ENCODE data around the gene MSANTD2.
A peak's percentile ranks its signal among the peaks of the same experiment; 100 is the strongest.

Gene MSANTD2

DNA sequence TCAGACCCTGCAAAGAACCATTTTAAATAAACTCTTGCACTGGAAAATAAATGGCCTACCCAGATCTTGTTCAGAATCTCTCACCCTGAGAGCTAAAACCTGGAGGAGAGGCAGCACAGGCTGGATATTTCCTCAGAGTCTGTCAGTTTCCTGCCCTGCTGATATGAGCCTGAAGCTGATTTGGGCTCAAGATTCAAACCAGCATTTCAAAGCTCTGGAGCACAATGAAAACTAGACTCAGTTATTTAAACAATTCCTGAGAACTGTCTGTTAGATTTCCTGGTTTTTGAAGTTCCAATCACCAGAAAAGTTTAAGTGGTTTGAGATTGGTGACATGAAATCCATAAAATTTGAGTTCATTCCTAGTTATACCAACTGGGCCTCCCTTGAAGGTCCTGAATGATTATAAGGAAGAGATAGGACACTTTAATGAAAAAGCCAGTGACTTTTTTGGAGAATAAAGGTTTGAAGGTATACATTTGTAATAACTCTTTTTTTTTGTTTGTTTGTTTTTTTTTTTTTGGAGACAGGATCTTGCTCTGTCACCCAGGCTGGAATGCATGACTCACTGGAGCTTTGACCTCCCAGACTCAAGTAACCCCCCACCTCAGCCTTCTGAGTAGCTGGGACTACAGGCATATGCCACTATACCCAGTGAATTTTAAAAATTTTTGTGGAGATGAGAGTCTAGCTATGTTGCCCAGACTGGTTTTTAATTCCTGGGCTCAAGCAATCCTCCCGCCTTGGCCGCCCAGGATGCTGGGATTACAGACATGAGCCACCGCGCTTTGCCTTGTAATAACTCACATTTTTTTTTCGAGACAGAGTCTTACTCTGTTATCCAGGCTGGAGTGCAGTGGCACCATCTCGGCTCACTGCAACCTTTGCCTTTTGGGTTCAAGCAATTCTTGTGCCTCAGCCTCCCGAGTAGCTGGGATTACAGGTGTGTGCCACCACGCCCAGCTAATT lies 30.1 kb downstream of the MSANTD2 start:
- DNase-seq = no peak

DNA sequence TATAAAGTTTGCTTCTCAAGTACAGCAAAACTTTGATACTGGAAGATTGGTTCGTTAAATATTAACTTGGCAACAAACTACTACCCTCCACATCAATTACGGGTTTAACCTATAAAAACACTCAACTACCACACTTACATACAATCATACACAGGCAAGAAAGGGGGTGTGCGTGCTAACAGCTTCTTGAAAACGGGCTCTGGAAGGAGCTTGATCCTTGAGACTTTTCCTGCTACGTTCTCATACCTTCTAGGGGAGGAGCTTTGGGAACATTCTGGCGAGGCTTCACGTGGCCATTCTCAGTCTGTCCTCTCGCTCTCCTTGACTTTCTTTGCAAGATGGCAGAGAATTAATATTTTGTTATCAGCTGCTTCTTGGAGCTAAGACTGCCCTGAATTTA lies 31.3 kb downstream of the MSANTD2 start:
- no peak for DNase-seq

DNA sequence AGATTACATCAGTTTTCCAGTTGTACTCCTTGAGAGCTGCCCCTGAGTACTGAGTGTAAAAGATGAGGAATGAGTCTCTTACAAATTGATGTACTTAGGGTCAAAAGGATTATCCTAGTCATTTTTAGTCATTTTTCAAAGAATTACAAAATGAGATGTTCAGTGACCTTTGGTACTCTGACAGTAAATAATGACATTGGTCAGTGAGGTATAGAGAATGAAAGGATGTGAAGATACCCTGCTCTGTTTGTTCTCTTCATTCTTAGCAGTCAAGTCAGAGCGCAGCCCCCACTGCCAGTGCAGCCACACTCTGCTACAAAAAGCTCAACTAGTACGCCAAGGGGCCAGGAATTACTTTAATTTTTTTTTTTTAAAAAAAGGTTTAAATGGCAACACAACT lies 34.0 kb downstream of the MSANTD2 start:
- DNase-seq = no peak

DNA sequence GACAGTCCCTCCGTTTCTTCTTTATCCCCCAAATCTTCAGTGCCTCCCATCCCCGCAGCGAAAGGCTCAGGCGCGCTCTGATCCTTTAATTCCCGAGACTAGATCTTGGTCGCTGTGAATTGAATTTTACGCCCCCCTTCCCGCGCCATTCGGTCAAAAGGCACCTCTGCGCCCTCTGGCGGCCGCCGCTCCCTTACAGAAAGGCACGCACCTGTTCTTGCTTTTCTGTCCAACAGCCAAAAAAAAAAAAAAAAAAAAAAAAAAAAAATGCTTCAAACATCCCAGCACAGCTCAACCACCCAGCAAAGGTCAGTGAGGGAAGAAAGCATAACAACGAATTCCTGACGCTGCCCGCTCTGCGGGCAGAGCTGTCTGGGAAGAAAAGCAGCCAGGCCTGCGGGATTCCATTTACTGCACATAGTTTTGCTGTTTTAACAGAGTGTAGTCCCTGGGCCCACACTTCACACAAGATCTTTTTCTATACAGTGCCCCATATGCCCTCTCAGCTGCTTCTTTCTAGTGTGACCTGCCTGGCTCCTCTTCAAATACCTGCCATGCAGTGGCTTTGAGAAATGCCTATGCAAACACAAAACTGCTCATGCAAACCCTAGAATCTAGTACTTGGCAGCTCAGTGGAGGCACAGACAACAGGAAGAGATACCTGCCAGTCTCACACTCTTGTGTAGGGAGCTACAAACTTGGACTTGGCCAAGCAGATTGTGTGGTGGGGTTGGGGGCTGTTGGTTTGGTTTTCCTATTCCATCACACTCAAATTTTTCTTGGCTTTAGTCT lies 36.9 kb downstream of the MSANTD2 start:
- DNase-seq = peak; percentile 86

DNA sequence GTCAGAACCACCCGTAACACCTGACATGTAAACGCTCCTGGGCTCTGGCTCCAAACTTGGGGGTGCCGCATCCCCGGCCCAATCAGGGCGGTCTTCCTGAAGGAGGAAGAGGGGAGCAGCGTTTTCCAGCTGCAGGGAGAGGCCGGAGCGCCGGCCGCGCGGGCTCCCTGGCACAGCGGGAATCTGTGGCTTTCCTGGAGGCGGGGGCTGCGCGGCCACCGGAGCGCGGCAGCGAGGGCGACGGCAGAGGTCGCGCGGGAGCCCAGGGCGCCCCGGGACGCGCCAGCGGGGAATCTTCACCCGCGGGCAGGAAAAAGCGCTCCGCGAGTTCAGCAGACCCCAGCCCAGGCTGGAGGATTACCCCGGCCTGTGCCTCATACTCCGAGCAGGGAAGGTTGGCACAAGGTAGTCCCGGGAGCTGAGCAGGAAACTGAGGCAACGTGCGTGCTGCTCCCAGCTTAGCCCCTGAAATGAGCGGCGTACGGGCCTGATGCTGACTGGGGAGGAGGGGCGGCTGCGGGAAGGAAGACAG lies 37.5 kb downstream of the MSANTD2 start:
- no peak for DNase-seq

DNA sequence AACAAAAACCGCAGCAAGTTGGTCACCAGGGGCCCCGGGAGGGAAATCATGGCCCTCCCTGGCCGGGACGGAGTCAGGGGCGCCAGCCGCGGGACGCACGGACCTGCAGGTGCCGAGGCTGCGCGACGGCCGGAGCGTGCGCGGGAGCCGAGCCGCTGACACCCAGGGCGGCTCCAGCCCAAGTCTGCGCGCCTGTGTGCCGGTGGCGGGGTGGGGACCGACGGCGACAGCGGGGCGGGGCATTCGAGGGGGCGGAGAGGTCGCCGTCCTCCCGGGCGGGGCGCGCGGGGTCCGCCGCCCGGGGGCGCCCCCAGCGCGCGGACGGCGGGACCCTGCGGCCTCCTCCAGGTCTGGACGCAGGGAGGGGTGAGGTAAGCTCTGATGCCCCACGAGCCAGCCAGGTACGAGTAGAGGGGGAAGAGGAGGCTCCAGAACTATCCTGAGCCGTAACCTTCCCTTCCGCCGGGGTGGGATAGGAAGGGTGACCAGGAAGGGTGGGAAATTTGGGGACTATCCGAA lies 38.0 kb downstream of the MSANTD2 start, which contains the start of gene ESAM:
Gene ESAM (minus strand): TSS at position 186 of the 519 bp plus-strand sequence. CDS start 136 bp downstream, at position 50.
- no peak for DNase-seq

DNA sequence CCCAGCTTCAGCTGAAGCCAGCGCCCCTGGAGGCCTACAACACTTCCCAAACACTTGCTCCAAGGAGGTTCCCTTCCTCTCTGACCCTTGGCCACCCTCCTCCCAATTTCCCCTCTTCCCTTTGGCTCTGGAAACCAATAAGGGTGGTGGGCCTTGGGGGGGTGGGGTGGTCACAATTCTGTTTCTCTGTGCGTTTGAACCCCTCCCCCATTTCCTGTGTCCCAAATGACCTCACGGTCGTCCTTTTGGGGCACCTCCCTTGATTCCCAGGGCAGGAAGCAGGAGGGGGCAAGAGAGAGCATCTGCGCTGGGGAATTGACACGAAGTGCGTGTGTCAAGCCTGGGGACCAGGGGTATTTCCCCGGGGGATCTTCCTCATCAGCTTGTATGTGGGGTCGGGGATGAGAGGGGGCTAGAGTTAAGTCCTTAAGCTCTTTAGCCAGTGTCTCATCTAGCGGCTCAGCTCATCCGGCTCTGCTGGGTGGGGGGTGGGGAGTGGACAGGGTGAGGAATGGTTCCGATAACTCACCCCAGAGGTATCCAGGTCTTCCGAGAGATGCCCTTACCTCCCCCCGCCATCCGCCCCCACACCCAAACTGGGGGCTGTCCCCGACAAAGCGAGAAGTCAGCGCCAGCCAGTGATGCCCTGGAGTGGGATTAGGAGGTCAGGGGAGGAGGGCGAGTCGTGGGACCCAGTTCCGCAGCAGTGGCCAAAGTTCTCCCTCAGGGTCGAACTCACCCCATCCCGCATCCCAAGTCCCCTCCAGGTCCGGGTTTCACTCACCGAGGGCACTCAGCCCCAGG lies 38.7 kb downstream of the MSANTD2 start:
- no peak for DNase-seq

DNA sequence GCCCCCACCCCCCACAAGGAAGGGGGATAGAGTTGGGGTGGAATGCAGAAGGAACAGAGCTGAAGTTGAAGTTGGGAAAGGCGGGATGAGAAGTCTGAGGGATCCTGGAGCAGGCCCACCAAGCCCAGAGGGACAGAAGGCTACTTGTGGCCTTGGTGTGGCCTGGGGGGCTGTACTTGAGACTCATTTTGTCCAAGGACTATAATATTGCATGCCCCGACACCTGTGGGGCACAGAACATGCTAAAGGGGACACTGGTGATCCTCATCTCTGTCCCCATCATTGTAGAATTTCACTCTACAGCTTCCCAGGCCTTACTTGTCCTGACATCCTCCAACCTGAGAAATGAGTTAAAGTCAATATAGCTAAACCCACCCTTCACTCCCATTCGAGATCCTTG lies 39.4 kb downstream of the MSANTD2 start:
- no peak for DNase-seq

DNA sequence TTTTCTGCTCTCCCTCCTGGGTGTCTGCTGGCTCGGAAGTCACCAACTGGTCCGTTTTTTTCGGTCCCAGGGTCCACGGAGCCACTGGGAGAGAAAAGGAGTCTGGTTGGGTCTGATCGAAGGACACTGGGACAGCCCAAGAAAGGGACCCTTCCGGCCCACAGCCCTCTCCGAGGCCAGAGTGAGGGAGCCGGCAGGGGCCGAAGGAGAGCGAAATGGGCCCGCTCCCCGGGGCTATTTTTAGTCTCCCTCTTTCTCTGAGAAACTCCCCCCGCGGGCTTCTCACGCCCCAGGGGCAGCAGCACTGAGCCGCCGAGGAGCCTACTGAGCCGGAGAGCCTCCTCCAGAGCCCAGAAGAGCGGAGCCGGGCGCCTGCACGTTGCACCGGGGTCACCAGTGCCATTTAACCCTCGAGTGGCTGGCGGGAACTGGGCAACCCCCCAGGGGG lies 40.0 kb downstream of the MSANTD2 start:
- DNase-seq = no peak

DNA sequence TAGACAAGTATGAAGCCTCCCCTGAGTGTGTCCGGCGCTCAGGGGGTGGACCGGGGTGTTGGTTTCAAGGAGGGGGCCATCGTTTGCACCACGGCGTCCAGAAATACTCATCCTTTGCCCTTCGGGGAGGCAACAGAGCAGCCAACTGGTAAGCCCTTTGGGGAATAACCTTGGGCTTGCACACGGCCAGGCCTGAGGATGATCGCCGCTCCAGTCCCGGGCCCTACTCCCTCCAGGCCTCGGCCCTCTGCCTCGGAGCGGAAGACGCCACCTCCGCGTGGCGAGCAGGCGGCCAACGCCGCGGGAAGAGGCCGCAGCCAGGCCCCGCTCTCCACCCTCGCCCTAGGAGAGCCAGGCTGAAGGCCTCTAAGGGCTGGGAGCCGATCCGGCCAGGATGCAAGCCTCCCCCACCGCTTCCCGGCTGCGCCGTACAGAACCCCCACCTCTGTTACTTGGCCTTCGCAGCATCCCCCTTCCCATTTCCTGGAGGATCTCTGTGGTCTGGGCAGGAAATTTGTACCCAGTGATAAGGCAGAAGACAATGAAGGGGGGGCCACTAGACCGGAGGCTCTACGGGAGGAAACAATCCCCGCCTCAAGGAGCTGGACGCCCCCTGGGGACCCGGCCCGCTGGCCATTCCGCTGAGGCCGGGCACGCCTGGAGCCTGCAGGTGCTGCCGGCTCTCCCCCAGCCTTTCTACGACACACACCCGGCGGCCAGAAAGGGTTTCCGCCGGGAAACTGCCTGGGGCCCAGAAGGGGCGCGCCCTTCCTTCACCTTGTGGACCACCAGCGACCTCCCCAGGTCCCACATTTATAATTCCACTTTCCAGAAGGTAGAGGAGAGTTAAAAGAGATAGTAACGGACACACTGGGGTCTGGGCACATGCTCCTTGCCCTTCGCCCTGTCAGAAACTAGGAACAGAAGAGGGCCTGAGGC lies 40.7 kb downstream of the MSANTD2 start:
- no peak for DNase-seq

DNA sequence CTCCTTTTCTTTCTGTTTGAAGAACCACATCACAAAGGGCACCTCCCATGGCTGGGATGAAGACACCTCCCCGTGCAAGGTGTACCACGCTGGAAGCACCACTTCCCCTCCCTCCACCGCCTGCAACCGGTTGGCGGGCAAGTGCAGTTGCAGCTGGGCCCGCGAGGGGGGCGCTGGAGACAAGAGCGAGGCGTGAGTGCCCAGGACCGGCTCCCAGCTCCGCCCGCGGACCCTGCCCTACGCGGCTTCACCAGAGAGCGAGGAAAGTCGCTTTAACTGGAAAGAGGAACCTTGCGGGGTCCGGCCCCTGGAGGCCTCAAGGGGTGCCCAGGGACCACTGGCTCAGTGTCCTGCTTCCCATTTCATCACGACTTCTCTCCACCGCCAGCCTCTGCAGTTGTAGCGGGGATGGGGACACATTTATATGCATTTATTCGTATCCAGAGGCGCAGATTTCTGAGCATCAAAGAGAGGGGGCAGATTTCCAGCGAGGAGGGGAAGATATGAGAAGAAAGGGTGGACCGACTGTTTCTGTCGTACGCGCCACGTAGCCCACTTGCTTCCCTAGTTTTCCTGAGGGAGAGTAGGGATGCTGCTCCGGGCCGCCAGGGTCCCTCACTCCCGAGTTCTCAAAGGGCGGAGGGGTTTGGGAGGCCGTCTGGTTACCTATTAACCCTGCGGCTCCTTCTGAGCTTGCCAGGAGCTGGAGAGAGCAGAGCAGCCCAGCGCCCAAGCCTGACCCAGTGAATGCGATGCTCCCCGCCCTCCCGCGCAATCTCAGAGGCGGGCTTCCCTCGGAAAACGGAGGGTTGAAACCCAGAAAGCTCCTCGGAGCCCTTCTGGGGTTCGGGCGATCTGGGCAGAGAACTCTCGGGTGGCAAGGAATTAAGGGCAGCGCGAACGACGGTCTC lies 41.6 kb downstream of the MSANTD2 start:
- peak; percentile 67 for DNase-seq

DNA sequence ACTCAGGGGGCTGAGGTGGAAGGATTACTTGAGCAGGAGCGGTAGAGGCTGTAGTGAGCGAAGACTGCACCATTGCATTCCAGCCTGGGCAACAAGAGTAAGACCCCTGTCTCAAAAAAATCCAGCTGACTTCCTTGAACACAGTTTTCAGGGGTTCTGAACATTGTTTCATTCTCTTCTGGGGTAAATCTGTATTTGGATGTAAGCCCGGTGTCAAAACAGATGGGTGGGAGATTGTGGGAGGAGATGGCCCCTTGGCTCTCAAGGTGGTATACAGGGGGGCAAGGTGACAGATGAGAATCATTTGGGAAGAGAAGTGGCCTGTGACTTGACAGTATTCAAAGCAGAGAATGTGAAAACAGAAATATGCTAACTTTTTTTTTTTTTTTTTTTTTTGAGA lies 42.9 kb downstream of the MSANTD2 start:
- DNase-seq = no peak

DNA sequence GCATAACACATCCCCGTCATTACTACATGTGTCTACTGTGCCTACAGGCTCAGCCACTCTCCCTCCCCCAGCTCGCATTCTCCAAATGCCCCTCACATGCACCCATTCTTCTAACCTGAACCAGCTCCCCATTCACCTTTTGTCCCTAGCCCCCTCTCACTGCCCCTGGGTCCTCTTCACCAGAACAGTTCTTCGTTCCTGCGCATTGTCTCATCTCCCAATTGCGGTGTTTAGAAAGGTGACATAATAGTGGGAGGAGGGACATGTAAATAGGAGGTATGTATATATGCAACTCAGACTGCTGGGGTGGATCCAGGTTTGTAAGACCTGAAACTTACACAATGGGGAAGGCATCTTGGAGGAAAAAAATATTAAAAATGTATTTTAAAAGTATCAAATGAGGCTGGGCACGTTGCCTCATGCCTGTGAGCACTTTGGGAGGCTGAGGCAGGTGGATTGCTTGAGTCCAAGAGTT lies 43.4 kb downstream of the MSANTD2 start:
- DNase-seq = no peak

DNA sequence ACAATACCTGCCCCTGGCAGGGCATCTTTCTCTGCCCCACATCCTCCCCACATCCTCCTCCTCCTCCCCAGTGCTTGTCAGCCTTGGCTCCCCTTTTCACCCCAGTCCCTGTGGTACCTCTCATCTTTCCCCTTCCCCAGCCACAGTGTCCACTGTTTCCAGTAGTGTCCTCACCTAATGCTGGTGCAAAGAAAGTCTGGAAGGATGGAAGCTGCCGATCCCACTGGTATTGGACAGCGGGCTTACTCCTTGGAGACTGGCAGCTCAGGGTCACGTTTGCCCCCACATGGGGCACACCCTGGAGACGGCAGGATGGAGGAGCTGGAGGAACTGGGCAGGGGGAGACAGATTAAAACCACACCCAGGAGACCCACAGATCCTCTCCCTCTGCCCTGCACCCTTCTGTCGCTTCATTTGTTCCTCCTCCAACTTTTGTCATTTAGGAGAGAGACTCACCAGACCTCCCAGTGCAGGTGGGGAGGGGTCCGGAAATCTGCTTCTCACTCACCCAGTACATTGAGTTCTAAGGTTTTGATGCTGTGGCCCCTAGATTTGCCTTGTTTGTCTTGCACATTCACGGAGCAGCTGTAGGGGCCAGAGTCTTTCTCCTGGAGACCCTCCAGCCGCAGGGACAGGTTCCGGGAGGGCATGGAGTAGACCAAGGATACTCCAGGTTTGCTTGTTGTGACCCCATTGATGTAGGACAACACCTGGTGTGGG lies 44.0 kb downstream of the MSANTD2 start:
- no peak for DNase-seq

DNA sequence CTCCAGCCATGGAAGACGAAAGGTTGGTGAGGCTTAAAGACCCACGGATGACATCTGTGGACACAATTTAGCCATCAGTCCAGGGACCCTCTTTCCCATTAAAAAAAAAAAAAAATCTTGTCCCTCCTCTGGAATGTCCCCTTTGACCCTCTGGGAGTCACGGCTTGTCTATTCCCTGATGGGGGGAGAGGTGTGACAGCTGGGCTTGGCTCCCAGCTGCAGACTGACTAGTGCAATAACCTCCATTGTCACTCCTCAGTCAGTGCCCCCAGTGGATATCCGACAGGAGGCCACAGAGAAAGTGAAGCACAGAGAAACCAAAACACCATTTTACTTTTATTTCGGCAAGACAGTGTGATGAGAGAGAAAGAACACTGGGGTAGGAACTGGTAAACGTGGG lies 45.5 kb downstream of the MSANTD2 start:
- DNase-seq = no peak

DNA sequence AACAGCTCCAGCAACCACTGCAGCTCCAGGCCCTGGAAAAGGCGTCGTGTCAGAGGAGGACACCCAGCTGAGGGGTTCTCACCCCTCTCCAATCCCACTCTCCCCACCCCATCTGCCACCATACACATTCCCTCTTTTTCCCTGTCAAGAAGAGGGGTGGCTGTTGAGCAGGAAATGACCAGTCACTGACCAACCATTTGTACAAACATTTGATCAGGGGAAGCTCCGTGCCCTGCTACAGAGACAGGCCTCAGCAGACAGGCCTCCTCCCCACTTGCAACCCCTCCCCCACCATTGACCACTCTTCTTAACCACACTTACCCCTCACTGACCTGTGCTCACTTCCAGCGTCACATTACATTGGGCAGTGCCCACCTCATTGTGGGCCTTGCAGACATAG lies 45.9 kb downstream of the MSANTD2 start:
- no peak for DNase-seq

DNA sequence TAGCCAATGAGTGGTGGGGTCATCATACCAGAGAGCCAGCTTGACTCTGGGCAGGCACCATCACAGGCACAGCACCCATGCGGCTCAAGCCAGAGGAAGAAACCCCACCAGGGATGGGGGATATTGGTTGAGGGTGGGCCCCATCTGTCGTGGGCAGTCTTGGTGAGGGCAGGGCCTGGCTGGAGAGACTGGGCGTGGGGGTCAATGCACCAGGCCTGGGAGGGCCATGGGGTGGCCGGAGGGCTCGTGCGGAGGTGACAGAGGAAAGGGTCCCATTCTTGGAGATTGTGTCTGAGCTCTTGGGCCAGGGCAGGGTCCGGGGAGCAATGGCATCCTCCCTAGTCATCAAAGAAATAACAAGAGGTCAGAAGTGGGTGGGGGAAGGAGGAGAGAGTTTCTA lies 46.6 kb downstream of the MSANTD2 start:
- no peak for DNase-seq

DNA sequence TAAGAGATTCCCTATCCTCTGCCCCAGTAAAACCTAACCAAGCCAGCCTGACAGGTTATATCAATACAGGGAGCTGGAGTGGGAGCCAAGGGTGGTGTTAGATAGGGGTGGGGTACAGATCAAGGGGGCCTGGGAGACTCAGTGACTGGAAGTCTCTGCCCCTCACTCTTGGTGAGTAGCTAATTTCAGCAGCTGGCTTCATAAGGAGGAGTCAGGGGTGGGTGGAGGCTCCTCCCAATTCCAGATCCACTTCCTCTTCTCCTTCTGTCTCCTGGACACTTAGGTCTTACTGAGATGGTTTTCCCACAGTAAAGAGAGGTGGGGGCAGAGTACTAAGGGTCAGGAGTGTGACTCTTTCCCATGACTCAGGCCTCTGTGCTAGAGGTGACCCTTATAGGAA lies 47.0 kb downstream of the MSANTD2 start:
- no peak for DNase-seq

DNA sequence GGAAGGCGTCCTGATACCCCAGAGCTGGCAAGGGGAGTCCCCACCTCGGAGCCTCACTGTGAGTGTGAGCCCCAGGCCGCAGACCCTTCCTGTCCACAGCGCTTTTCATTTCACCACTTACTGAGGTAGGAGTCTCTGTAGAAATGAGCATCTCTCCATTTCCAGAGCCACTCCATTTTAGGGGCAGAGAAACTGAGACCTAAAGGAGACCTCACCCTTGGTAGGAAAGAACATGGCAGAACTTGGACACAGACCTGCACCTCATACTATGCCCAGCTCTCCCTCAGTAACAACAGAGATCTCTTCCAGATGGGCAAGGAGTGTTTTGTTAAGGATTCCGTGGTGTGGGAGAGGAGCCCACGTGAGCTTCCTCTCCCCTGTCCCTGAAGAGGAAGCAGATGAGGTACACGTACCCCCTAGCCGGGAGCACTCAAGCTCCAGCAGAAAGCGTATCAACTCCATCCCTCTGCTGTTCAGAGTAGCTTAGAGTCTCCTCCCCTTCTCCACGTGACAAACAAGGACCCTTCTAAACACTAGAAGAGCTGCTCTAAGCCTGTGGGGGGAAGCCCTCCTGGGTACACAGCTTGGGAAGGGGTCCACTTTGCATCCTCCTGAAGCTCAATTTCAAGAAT lies 47.6 kb downstream of the MSANTD2 start:
- DNase-seq = no peak

All from NCI-H1092 treated with DMSO at 0.1 percent for 48 hours (cell line).